Astrocyte of the spinal cord (primary cell): Measurements from ENCODE around the gene SLFN11.
"Not testable (repeated sequence)": the region's sequence is repeated elsewhere in the genome, so short reads cannot be mapped to it uniquely, and the experiment has no call there.

ENCODE experiments used
- DNase-seq: peaks from one replicate; pipeline ENCODE4 v3.0.0; 2011; ENCODE audit warnings: low read depth, low spot score
- H3K4me3 ChIP-seq: 2 replicates; pipeline ENCODE4 v1.5.1; 2011; ENCODE audit warnings: low read depth, mild to moderate bottlenecking, low read length, moderate library complexity
- in situ Hi-C: cut with HindIII; loops from 2 replicates; pipeline ENCODE4 v1.10.0; 2017; ENCODE audit warnings: low sequenced_read_pairs
- TF ChIP-seq, protein P1 (sequence below): IDR thresholded peaks from 2 replicates; pipeline ENCODE4 v1.5.1; 2012; ENCODE audit warnings: low read depth, mild to moderate bottlenecking, low read length, inconsistent platforms

SLFN11 gene

DNA sequence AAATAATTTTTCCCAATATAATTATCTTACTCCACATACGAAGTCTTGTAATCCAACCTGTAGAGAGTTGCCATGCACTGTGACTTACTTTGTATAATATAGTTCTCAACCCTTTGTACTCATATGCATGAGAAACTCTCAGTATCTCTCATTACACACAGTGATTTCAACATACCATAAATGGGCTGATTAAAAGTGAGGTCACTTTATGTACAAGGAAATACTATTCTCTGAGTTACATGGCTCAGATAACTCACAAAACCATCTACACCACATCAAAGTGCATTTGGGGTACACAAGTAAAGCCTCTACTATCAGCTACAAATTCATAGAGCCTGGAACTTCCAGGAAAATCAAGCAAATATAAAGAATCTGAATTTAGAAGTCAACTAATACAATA lies 30.9 kb upstream of the SLFN11 start:
- in situ Hi-C loops: no loop called here
- DNase-seq: no peak

GRCh38 chr17:35393783-35394182 lies 20.4 kb upstream of the SLFN11 start:
- H3K4me3 ChIP-seq, DNase-seq, in situ Hi-C loops: not testable (repeated sequence)

More for the DNA sequence above, 30.9 kb upstream of the SLFN11 start:
- no peak overlapping the region for H3K4me3 ChIP-seq
- TF ChIP-seq, protein P1, sequence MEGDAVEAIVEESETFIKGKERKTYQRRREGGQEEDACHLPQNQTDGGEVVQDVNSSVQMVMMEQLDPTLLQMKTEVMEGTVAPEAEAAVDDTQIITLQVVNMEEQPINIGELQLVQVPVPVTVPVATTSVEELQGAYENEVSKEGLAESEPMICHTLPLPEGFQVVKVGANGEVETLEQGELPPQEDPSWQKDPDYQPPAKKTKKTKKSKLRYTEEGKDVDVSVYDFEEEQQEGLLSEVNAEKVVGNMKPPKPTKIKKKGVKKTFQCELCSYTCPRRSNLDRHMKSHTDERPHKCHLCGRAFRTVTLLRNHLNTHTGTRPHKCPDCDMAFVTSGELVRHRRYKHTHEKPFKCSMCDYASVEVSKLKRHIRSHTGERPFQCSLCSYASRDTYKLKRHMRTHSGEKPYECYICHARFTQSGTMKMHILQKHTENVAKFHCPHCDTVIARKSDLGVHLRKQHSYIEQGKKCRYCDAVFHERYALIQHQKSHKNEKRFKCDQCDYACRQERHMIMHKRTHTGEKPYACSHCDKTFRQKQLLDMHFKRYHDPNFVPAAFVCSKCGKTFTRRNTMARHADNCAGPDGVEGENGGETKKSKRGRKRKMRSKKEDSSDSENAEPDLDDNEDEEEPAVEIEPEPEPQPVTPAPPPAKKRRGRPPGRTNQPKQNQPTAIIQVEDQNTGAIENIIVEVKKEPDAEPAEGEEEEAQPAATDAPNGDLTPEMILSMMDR: no peak

- in situ Hi-C loops: no loop called here
- no peak overlapping the region for H3K4me3 ChIP-seq
- TF ChIP-seq, protein P1: no peak
- no peak for DNase-seq
These were observed 17.2 kb upstream of the SLFN11 start for GRCh38 chr17:35390663-35391062.

- in situ Hi-C loops: no loop called here
- no peak overlapping the region for H3K4me3 ChIP-seq
- TF ChIP-seq, protein P1: no peak
- DNase-seq: no peak
These were observed 16.7 kb upstream of the SLFN11 start for GRCh38 chr17:35390156-35390555.

- TF ChIP-seq, protein P1: no peak
- H3K4me3 ChIP-seq: no peak overlapping the region
These were observed 14.1 kb upstream of the SLFN11 start for GRCh38 chr17:35387496-35387895.

GRCh38 chr17:35377706-35378105 lies 4.3 kb upstream of the SLFN11 start:
- no peak overlapping the region for H3K4me3 ChIP-seq
- in situ Hi-C loops: no loop called here
- DNase-seq: no peak
- TF ChIP-seq, protein P1: no peak

More at GRCh38 chr17:35387496-35387895, 14.1 kb upstream of the SLFN11 start:
- in situ Hi-C loops: no loop called here
- no peak for DNase-seq

GRCh38 chr17:35377068-35377467 lies 3.6 kb upstream of the SLFN11 start:
- no peak overlapping the region for H3K4me3 ChIP-seq
- DNase-seq: no peak
- in situ Hi-C loops: no loop called here
- TF ChIP-seq, protein P1: no peak
